Measurements from ENCODE around the gene DENND1A.

- TF ChIP-seq, protein P1, sequence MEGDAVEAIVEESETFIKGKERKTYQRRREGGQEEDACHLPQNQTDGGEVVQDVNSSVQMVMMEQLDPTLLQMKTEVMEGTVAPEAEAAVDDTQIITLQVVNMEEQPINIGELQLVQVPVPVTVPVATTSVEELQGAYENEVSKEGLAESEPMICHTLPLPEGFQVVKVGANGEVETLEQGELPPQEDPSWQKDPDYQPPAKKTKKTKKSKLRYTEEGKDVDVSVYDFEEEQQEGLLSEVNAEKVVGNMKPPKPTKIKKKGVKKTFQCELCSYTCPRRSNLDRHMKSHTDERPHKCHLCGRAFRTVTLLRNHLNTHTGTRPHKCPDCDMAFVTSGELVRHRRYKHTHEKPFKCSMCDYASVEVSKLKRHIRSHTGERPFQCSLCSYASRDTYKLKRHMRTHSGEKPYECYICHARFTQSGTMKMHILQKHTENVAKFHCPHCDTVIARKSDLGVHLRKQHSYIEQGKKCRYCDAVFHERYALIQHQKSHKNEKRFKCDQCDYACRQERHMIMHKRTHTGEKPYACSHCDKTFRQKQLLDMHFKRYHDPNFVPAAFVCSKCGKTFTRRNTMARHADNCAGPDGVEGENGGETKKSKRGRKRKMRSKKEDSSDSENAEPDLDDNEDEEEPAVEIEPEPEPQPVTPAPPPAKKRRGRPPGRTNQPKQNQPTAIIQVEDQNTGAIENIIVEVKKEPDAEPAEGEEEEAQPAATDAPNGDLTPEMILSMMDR (IDR thresholded peaks at IDR 0.05) = no peak
- no peak for TF ChIP-seq POLR2A (IDR thresholded peaks at IDR 0.05)
Observed at GRCh38 chr9:123676869-123677268, 253.1 kb downstream of the DENND1A start.

Data from right lobe of liver (tissue), 4 donors.